GM10266 (cell line): ENCODE data around the gene HOXC13.

Experiments
- DNase-seq: peaks from one replicate; pipeline ENCODE4 v3.0.0; 2012; ENCODE audit errors: extremely low spot score
- TF ChIP-seq, protein P1 (sequence below): IDR thresholded peaks from 2 replicates; pipeline ENCODE4 v1.5.1; 2012; ENCODE audit warnings: mild to moderate bottlenecking, low read depth; ENCODE audit not compliant: control insufficient read depth, insufficient read depth; ENCODE audit errors: missing control alignments

HOXC13 gene

GRCh38 chr12:53991077-53991460 is 52.4 kb downstream of the HOXC13 start:
- TF ChIP-seq, protein P1, sequence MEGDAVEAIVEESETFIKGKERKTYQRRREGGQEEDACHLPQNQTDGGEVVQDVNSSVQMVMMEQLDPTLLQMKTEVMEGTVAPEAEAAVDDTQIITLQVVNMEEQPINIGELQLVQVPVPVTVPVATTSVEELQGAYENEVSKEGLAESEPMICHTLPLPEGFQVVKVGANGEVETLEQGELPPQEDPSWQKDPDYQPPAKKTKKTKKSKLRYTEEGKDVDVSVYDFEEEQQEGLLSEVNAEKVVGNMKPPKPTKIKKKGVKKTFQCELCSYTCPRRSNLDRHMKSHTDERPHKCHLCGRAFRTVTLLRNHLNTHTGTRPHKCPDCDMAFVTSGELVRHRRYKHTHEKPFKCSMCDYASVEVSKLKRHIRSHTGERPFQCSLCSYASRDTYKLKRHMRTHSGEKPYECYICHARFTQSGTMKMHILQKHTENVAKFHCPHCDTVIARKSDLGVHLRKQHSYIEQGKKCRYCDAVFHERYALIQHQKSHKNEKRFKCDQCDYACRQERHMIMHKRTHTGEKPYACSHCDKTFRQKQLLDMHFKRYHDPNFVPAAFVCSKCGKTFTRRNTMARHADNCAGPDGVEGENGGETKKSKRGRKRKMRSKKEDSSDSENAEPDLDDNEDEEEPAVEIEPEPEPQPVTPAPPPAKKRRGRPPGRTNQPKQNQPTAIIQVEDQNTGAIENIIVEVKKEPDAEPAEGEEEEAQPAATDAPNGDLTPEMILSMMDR = no peak
- no peak for DNase-seq

DNA sequence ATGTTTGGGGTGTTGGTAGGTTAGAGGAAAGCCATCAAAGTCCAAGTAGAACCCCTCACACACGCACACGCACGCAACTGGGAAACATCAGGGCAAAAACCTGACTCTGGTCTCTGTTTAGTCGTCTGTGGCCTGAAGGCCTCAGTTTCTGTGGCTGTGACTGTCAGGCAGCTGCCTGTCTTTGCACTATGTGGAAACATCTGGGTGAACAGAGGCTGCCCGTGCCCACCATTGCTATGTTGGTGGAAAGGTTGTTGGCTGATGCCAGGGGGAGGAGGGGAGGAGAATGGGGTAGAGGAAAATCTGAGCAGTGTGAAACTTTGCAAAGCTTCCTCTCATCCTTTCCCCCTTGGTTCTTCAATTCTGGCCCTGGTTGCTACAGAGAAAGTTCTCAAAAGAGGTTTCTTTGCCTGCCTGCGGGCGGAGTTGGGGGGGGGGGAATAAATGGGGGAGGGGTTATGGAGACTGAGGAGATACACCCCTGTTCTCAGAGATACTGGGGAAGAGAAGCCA is 53.8 kb downstream of the HOXC13 start:
- TF ChIP-seq, protein P1 = no peak
- DNase-seq = no peak

DNA sequence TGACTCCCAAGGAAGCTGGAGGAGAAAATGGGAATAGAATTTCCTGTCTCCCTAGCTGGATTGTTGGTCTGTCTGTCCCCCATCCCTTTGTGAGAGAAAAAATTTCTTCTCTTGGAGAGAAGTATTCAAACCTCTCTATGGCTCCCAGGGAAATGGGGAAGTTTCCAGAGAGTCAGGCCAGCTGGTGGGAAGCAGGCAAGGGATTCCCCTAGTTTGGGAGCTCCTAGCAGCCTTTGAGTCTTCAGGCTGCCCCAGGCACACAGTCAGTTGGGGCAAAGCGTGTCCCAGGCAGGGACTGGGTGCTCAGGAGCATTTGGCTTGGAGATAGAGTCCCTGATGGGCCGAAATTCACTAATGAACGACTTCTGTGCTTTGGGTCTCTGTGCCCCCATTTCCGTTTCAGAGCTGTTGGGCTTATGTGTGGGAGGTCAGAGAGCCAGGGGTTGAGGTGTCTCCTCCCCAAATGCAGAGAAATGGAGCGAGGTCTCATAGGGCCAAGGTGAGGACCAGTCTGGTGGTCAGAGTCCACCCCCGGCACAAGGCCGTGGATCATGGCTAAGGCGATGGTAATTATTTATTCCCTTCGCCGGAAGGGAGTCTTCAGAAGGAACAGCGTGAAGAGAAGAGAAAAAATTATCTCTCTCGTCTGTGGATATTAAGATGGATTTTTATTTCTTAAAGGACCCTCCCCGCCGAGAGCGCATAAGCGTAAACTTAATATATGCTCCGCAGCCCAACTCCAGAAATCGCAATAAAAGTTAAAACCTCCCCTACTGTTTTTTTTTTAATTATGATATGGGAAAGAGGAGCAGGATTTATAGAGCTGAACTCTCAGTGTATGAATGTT is 54.8 kb downstream of the HOXC13 start:
- TF ChIP-seq, protein P1 = no peak
- DNase-seq = no peak

DNA sequence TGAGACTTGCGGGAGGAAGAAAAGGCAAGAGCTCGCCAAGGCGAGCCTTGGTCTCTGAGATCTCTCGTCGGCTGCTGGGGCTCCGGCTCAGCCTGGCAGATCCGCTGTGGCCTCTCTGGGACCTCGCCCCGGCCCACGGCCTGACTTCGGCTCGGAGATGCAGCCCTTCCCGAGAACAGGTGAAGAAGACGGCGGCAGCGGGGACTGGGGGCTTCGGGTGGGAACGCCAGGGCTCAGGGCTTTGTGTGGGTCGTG is 55.3 kb downstream of the HOXC13 start:
- DNase-seq = no peak
- TF ChIP-seq, protein P1 = no peak

GRCh38 chr12:53994264-53995001 is 55.8 kb downstream of the HOXC13 start:
- TF ChIP-seq, protein P1 = no peak
- no peak for DNase-seq

- no peak for DNase-seq
- TF ChIP-seq, protein P1 = no peak
These were observed 56.4 kb downstream of the HOXC13 start for GRCh38 chr12:53995002-53995377.

- TF ChIP-seq, protein P1 = no peak
- DNase-seq = peak; percentile 72
These were observed 57.0 kb downstream of the HOXC13 start for GRCh38 chr12:53995378-53996239.
